ENCODE results near the gene TRAPPC10. TPM values are rescaled to one million over a fixed set of nuclear protein-coding genes. Genes with fewer than 3 reads are reported as not detected.

Gene TRAPPC10
- total RNA-seq, 1 donor from 2014 or later, result 20.3 TPM

- intact Hi-C loops (cut with DNase I), result no loop called here
- DNase-seq (no peak), ATAC-seq (ENCODE audit: poor library complexity) (no peak)
Measured at GRCh38 chr21:44074315-44074958, 62.3 kb downstream of the TRAPPC10 start.

- intact Hi-C loops (cut with DNase I), result no loop called here
- ATAC-seq (ENCODE audit: poor library complexity) (no peak), DNase-seq (no peak)
Measured at GRCh38 chr21:44076316-44076715, 64.2 kb downstream of the TRAPPC10 start.

- intact Hi-C loops (cut with DNase I), result no loop called here
- no peak for DNase-seq
- no peak for ATAC-seq (ENCODE audit: poor library complexity)
Measured at GRCh38 chr21:44078411-44078981, 66.4 kb downstream of the TRAPPC10 start.

GRCh38 chr21:44079446-44079845 is 67.3 kb downstream of the TRAPPC10 start:
- intact Hi-C loops (cut with DNase I), result no loop called here
- no peak for ATAC-seq (ENCODE audit: poor library complexity)
- DNase-seq, result no peak

- ATAC-seq (ENCODE audit: poor library complexity), result no peak
- intact Hi-C loops (cut with DNase I), result no loop called here
- no peak for DNase-seq
Measured at GRCh38 chr21:44079846-44080245, 67.7 kb downstream of the TRAPPC10 start.

- ATAC-seq (ENCODE audit: poor library complexity) (no peak), DNase-seq (no peak)
- intact Hi-C loops (cut with DNase I), result no loop called here
Measured at GRCh38 chr21:44082648-44083440, 70.7 kb downstream of the TRAPPC10 start.

GRCh38 chr21:44083631-44084291 is 71.7 kb downstream of the TRAPPC10 start:
- DNase-seq, result no peak
- ATAC-seq (ENCODE audit: poor library complexity), result no peak
- intact Hi-C loops (cut with DNase I), result no loop called here

- intact Hi-C loops (cut with DNase I), result no loop called here
- ATAC-seq (ENCODE audit: poor library complexity) (no peak), DNase-seq (no peak)
Measured at GRCh38 chr21:44084496-44085241, 72.6 kb downstream of the TRAPPC10 start.

GRCh38 chr21:44085491-44086321 is 73.6 kb downstream of the TRAPPC10 start:
- peak; percentile 76 for ATAC-seq (ENCODE audit: poor library complexity)
- DNase-seq, result peak; percentile 54
- intact Hi-C loops (cut with DNase I), result no loop called here

- peak; percentile 8 for ATAC-seq (ENCODE audit: poor library complexity)
- DNase-seq, result no peak
- intact Hi-C loops (cut with DNase I), result no loop called here
Measured at GRCh38 chr21:44086636-44087425, 74.7 kb downstream of the TRAPPC10 start.

GRCh38 chr21:44087426-44088400 is 75.6 kb downstream of the TRAPPC10 start:
- intact Hi-C loops (cut with DNase I), result no loop called here
- peak; percentile 3 for ATAC-seq (ENCODE audit: poor library complexity)
- peak; percentile 52 for DNase-seq

- ATAC-seq (ENCODE audit: poor library complexity) (no peak), DNase-seq (no peak)
- intact Hi-C loops (cut with DNase I), result no loop called here
Measured at GRCh38 chr21:44088401-44088780, 76.3 kb downstream of the TRAPPC10 start.

- no peak for DNase-seq
- no peak for ATAC-seq (ENCODE audit: poor library complexity)
- intact Hi-C loops (cut with DNase I), result no loop called here
Measured at GRCh38 chr21:44089001-44089911, 77.1 kb downstream of the TRAPPC10 start.

GRCh38 chr21:44090325-44090724 is 78.2 kb downstream of the TRAPPC10 start:
- intact Hi-C loops (cut with DNase I), result loop anchor here (10.0 kb wide), 1 partner anchor 66 kb away; no protein-coding TSS in a partner anchor
- no peak for DNase-seq
- ATAC-seq (ENCODE audit: poor library complexity), result no peak

GRCh38 chr21:44092211-44092610 is 80.1 kb downstream of the TRAPPC10 start:
- no peak for ATAC-seq (ENCODE audit: poor library complexity)

More at GRCh38 chr21:44092211-44092610, 80.1 kb downstream of the TRAPPC10 start:
- intact Hi-C loops (cut with DNase I), result loop anchor here (10.0 kb wide), 1 partner anchor 67 kb away; no protein-coding TSS in a partner anchor
- no peak for DNase-seq
